GM12865 (cell line): Measurements from ENCODE around the gene MYO7B.

ENCODE experiments used
- DNase-seq: peaks from one replicate; pipeline ENCODE4 v3.0.0; 2010; ENCODE audit warnings: low read depth
- H3K4me3 ChIP-seq: 2 replicates; pipeline ENCODE4 v1.5.1; 2011; ENCODE audit warnings: mild to moderate bottlenecking, low read depth, low read length, control low read depth
- CTCF ChIP-seq: IDR thresholded peaks from 2 replicates; pipeline ENCODE4 v1.5.1; 2011; ENCODE audit warnings: low read length, control low read depth, low read depth, inconsistent platforms; ENCODE audit not compliant: insufficient read depth; ENCODE audit errors: missing control alignments

Gene MYO7B

GRCh38 chr2:127614246-127614645 lies 78.8 kb downstream of the MYO7B start:
- no peak for DNase-seq
- no peak overlapping the region for H3K4me3 ChIP-seq
- TF ChIP-seq CTCF = no peak

- no peak overlapping the region for H3K4me3 ChIP-seq
- no peak for DNase-seq
- no peak for TF ChIP-seq CTCF
Measured at GRCh38 chr2:127614731-127615130, 79.2 kb downstream of the MYO7B start.

- no peak for DNase-seq
- no peak for TF ChIP-seq CTCF
- no peak overlapping the region for H3K4me3 ChIP-seq
Measured at GRCh38 chr2:127615511-127616166, 80.2 kb downstream of the MYO7B start.

GRCh38 chr2:127618551-127619202 lies 83.2 kb downstream of the MYO7B start:
- no peak for TF ChIP-seq CTCF
- DNase-seq = no peak
- H3K4me3 ChIP-seq = no peak overlapping the region

GRCh38 chr2:127619203-127619590 lies 83.7 kb downstream of the MYO7B start:
- H3K4me3 ChIP-seq = no peak overlapping the region
- TF ChIP-seq CTCF = no peak
- no peak for DNase-seq

GRCh38 chr2:127619877-127620705 lies 84.6 kb downstream of the MYO7B start:
- H3K4me3 ChIP-seq = no peak overlapping the region
- DNase-seq = no peak
- no peak for TF ChIP-seq CTCF
